ENCODE measurements around the gene CHRNA10.

The CHRNA10 gene, protein sequence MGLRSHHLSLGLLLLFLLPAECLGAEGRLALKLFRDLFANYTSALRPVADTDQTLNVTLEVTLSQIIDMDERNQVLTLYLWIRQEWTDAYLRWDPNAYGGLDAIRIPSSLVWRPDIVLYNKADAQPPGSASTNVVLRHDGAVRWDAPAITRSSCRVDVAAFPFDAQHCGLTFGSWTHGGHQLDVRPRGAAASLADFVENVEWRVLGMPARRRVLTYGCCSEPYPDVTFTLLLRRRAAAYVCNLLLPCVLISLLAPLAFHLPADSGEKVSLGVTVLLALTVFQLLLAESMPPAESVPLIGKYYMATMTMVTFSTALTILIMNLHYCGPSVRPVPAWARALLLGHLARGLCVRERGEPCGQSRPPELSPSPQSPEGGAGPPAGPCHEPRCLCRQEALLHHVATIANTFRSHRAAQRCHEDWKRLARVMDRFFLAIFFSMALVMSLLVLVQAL

DNA sequence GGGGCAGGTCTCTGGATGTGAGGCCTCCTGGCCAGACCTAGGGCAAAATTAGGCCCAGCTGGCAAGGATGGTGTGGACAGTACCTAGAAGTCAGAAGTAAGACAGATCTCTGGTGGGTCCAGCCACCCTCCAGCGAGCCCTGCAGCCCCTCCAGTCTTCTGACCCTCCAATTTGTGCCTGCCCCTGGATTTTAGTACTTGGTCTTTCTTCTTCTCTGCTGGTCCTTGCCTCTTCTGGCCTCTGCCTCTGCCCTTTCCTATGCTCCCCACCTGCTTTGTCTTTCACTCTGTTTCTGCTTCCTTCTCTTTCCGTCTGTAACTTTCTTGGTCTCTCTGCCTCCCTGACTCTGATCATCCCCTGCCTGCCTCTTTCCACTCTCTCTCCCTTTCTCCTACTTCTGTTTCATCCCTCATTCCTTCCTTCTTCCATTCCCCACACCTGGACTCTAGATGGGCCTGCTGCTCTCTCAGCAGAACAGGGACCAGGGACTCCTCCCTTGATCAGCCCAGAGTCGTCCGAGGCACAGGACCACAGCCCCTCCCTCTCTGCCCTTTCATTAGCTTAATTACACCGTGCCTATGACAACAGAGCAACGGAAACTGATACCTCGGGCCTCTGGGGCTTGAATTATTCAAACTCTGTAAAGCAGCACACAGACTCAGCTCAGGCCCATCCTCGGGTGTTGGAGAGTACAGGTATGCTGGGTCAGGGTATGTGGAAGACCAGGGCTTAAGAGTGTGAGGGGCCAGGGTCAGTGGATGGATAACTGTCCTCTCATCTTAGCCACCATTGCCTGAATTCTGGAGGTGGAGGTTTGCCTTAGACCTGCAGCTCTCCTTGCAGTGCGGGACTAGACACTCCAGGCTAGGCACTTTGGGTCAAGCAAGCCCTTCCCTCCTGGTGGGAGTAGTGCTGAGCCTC lies at the start of gene CHRNA10:
CHRNA10 (minus strand) TSS at position 51 of the 921 bp plus-strand sequence. CDS start 72 bp downstream, outside the sequence.
- DNase-seq (ENCODE audit: low spot score): no peak

DNA sequence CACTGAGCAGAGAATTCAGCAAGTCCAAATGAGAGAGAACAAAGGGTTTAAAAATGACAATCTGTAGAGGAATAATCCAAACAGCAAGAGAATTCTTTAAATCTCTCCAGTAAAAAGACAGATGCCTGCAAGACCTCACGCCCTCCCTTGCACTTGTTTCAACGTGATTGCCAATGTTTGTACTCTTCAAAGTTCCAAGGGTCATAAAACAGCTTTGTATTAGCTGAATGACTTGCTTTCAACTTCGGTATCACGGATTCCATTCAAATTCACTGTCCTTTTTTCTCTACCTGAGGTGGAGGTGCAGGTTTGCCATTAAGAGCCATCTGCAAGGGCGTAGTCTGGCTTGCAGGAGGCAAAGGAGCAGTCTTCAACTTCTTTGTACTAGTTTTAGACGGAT lies 41.1 kb upstream of the CHRNA10 start:
- DNase-seq (ENCODE audit: low spot score): no peak

DNA sequence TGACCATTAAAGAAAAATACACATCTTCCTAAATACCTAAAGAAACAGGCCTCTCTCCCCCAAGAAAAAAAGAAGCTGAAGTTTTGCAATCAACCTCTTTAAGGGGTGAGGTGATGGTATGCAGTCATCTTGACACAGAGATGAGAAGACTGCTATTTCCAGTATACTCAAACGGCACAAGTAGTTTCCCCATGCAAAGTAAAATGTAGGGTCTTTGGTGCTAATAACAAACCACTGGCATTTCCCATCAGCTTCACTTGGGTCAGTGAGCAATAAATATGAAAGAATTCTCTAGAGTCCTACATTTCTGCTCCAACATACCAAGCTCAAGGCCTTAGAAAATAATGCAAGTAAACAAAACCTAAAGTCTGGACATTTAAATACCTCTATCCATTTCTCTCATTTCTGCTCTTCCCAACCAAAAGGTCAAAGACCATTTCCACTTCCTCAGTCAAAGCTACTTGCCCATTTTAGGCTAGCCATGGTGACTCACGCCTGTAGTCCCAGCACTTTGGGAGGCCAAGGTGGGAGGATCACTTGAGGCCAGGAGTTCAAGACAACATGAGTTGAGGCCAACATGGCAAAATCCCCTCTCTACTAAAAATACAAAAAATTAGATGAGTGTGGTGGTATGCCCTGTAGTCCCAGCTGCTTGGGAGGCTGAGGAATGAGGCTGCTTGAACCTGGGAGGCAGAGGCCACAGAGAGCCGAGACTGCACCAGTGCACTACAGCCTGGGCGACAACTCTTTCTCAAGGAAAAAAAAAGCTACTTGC lies 39.5 kb upstream of the CHRNA10 start:
- DNase-seq (ENCODE audit: low spot score): no peak

DNA sequence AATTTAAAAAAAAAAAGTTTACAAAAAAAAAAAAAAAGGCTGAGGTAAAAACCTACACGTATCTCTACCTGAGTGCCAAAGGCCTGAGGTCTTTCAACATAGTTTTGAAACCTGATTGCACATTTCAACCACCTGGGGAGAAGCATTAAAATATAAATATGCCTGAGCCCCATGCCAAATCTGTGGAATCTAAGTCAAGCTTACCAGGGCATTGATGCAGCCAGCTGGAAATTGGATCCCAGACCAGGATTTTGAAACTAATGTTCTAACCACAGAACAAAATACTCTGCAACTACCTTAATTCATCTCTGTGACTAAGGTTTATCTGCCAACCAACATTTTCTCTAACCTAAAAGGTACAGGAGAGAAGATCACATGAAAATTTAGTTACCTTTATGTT lies 38.8 kb upstream of the CHRNA10 start:
- DNase-seq (ENCODE audit: low spot score): no peak

DNA sequence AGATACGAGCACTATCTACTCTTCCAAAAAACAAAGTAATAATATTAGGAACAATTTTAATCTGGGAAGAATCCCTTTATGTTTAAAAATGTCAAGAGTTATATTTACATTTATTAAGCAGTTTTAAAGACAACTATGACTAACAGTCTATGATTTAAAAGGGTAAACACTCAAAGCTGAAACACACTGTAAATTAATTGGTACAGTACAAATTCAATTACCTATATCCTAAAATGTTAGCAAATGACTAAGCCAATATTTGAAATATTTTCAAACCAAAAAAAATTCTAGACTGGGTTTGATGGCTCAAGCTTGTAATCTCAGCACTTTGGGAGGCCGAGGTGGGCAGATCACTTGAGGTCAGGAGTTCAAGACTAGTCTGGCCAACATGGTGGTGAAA lies 36.0 kb upstream of the CHRNA10 start:
- no peak for DNase-seq (ENCODE audit: low spot score)

DNA sequence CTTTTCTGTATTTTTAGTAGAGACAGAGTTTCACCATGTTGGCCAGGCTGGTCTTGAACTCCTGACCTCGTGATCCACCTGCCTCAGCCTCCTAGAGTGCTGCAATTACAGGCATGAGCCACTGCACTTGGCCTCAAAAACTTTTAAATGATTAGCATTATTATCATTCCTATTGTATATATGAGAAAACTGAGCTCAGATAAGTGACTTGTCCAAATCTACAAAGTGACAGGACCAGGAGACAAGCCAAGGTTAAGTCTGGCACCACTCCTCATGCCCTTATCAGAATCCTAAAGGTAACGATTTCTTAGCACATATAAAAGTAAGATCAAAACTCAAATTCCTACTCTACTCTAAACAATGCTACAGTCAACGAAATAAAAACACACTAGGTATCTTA lies 32.2 kb upstream of the CHRNA10 start:
- DNase-seq (ENCODE audit: low spot score): no peak

DNA sequence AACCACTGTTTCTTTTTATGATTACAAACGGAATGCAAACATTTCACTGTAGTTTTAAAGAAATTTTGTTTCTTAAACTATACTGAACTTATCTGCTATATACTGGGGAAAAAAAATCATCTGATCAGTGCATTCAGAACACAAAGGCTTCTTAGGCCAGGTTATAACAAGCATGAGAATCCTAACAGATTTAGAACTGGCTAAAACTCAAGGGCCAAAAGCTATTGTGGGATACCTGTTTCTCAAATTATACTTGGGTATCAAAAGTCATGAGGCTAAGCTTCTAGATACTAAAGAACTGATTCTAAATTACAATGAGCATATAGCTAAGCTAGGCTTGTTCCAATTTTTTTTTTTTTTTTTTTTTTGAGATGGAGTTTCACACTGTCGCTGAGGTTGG lies 29.7 kb upstream of the CHRNA10 start:
- DNase-seq (ENCODE audit: low spot score): no peak

DNA sequence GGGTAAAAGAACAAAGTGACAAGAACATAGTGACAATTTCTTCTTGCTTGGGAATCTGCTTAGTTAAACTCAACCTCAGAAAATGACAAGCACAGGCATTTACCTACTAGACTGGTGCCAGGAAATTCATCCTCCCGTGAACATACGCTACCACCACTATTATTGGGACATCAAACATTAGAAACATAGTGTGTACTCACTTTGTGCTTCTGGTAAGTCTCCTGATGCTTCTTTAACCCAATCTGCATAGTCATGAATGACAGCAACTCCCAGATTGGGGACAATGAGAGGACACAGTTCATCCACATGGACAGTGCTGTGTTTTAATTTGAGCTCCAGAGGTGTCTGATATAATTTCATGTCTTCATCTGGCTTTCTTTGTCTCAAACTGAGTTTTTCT lies 29.2 kb upstream of the CHRNA10 start:
- DNase-seq (ENCODE audit: low spot score): no peak

DNA sequence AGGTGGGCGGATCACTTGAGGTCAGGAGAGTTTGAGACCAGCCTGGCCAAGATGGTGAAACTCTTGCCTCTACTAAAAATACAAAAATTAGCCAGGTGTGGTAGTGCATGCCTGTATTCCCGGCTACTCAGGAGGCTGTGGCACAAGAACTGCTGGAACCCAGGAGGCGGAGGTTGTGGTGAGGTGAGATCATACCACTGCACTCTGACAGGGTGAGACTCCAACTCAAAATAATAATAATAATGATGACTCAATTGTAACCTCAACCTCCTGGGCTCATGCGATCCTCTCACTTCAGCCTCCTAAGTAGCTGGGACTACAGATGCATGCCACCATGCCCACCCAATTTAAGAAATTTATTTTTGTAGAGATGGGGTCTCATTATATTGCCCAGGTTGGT lies 15.6 kb upstream of the CHRNA10 start:
- DNase-seq (ENCODE audit: low spot score): no peak

DNA sequence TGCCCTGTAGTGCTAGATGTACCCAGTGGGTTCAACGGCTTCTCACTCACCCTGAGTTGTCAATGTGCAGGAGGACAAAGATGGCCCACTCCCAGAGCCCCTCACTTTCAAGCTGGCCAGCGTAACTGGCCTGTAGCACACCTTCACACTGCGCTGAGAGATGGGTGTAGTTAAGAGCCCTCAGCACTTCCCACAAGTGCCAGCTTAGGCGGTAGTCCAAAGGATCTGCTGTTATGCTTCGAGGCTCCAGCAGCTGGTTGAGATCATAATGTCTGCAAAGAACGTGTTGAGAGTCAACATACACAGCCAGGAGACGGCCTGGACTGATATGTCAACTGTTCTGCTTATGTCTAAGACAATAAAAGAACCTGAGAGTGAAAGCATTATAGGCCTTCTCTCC lies 14.7 kb upstream of the CHRNA10 start:
- DNase-seq (ENCODE audit: low spot score): no peak

DNA sequence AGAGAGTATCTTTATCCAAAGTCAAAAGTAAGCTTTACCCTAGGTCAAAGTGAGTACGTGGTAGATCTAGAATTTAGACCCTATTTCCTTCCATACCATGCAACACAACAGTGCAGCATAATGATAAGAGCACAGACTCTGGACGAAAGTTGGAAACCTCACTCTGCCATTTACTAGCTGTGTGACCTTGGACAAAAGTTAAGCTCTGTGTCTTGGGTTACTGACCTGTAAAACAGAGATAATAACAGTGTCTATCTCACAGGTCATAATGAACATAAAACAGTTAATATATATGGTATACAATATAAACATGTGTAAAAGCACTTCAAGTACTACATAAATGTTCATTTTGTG lies 13.6 kb upstream of the CHRNA10 start:
- DNase-seq (ENCODE audit: low spot score): no peak

DNA sequence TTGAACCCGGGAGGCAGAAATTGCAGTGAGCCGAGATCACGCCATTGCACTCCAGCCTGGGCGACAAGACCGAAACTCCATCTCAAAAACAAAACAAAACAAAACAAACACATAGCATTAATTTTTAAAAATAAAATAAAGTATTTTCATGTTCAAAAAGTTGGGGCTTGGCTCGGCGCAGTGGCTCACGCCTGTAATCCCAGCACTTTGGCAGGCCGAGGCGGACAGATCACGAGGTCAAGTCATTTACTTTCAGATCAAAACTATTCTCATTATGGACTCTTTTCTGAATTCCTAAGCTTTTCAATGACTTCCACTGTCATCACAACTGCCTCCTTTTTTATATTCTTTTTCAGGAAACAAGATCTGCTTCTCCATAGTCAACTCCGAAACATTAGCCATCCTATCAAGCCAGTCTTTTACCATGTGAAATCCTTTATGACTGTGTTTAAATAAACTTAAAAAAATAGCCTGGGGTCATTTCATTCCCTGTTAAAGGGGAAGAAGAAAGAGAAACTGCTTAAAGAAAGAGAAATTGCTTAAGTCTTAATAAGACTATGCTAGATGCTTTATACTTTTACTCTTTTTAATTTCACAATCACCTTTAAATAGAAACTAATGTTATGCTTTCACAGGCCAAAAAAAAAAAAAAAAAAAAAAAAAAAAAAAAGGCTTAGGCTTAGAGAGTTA lies 13.1 kb upstream of the CHRNA10 start:
- no peak for DNase-seq (ENCODE audit: low spot score)

DNA sequence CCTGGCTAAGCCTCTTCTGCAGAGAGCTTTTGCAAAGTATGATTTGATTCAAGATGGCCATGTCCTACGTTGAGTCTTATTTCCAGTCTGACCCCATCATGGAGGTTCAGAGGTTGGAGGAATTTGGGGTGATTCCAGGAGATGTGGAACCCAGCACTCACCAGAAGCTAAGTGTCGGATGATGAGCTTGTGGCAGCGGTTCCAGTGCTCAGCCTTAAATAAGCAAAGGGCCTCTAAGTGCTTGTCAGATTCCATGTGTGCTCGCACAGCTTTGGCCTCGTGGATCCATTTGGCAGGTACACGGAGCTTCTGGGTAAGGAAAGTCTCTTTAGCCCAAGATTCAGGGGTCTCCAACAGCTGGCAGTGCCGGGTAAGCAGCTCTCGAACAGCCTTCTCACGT lies 11.9 kb upstream of the CHRNA10 start:
- no peak for DNase-seq (ENCODE audit: low spot score)

DNA sequence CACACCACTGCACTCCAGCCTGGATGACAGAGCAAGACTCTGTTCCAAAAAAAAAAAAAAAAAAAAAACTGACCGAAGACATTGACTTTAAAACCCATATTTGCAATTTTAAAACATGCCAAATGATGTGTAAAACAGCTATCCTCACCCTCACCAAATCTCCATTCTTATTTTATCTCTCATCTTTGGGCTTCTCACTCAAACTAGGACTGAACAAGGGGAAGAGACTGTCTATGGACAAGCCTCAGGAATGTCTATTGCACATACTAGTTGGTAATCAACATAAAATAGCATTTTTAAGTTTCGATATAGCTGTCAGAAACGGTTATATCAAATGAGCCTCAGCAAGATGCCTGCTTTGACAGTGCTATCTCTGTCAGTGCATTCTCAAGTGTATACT lies 7.9 kb upstream of the CHRNA10 start:
- no peak for DNase-seq (ENCODE audit: low spot score)

DNA sequence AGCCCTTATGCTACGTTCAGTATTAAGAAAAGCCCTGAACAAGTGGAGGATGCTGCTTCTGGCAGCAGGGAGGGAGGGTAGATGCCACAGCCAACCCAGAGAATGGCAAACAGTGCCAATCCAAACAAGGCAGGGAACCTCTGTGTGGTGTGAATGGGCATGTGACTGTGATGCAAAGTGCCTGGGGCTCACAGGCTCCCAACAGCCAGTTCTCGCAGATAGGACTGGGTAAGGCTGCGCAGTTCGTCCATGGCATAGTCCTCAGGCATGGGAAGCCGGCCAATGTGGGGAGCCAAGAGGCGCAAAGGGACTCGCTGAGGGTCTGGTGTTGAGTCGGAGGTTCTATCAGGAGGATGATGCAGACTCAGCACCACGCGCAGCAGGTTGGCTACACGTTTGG lies 4.8 kb upstream of the CHRNA10 start:
- DNase-seq (ENCODE audit: low spot score): no peak

DNA sequence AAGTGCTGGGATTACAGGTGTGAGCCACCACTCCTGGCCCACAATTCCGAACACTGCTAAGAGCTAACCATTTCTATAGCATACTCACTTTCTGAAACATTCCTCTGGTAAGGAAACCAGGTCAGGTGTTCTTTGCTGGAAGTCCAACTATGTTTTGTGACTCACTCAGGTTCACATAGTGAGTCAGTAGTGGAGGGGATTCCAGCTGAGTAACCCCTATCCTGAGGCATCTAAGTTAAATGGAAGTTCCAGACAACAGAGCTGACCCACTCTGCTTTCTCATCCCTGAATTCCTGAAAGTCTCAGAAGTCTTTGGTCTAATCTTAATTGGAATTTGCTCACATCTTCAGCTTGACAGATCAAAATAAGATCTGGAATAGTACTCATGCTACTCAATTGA lies 3.0 kb upstream of the CHRNA10 start:
- no peak for DNase-seq (ENCODE audit: low spot score)

DNA sequence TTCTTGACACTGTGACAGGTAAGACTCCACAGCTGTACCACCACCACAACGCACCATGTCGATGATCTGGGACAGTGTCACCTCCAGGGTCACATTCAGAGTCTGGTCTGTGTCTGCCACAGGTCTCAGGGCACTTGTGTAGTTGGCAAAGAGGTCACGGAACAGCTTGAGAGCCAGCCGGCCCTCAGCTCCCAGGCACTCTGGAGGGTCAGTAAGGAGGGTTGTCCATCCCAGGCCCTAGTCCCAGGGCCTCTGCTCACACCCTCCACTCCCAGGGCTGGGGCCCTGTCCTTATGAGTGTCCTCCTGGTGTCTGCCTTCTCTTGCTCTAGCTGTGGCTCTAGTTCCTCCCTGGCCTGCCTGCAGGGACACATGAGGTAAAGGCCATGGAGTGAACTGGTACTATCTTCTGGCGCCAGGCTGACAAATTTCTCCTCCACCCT lies 1.4 kb downstream of the CHRNA10 start:
- no peak for DNase-seq (ENCODE audit: low spot score)

DNA sequence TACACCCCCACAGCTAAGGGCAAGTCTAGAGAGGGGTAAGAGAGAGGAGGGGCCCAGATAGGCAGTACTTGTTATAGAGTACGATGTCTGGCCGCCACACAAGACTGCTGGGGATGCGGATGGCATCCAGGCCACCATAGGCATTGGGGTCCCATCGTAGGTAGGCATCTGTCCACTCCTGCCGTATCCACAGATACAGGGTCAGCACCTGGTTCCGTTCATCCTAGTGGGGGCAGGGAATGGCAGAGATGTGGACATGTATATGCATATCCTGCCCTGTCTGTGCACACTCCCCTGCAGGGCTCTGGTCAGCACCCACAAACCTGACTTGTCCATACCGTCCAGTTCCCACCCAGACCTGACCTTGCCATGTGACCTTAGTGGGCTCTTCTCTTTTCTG lies 2.1 kb downstream of the CHRNA10 start:
- no peak for DNase-seq (ENCODE audit: low spot score)

DNA sequence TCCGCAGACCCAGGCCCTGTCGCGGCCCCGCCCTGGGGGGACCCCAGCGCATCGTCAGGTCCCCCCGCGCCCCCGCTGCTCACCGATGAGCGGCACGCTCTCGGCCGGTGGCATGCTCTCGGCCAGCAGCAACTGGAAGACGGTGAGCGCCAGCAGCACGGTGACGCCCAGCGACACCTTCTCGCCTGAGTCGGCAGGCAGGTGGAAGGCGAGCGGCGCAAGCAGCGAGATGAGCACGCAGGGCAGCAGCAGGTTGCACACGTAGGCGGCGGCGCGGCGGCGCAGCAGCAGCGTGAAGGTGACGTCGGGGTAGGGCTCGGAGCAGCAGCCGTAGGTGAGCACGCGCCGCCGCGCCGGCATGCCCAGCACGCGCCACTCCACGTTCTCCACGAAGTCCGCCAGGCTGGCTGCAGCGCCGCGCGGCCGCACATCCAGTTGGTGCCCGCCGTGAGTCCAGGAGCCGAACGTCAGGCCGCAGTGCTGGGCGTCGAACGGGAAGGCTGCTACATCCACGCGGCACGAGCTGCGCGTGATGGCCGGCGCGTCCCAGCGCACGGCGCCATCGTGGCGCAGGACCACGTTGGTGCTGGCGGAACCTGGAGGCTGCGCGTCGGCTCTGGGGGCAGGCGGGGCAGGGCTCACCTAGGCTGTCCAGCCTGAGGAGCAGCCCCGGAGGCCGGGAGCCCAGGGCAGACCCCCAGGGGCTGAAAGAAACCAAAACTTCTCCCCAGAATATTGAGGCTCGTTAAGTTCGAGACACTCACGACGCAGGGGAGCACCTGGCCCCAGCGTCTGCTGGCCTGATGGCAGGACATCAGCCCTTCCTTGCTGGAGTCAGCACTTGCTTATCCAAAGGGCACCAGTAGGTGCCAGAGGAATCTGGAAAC lies 3.8 kb downstream of the CHRNA10 start:
- DNase-seq (ENCODE audit: low spot score): no peak

DNA sequence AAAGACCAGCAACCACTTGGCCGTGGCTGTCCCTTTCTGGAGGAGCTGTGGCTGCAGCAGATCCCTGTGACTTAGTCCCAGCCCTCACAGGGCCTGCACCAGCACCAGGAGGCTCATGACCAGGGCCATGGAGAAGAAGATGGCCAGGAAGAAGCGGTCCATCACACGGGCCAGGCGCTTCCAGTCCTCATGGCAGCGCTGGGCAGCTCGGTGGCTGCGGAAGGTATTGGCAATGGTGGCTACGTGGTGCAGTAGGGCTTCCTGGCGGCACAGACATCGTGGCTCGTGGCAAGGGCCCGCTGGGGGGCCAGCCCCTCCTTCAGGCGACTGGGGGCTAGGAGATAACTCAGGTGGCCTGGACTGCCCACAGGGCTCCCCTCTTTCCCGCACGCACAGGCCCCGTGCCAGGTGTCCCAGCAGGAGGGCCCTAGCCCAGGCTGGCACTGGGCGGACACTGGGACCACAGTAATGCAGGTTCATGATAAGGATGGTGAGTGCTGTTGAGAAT lies 5.1 kb downstream of the CHRNA10 start:
- DNase-seq (ENCODE audit: low spot score): no peak
